NCI-H524 (cell line): Measurements from ENCODE around the gene CDH23.

ENCODE experiments used
- DNase-seq, 2 experiments: peaks; one replicate each; lab custom pipeline; 2025; lab: John Stamatoyannopoulos, UW

The CDH23 gene

GRCh38 chr10:71516890-71517289, 120.2 kb downstream of the CDH23 start:
- peak in 1 of 2 experiments; percentile 23 for DNase-seq

DNA sequence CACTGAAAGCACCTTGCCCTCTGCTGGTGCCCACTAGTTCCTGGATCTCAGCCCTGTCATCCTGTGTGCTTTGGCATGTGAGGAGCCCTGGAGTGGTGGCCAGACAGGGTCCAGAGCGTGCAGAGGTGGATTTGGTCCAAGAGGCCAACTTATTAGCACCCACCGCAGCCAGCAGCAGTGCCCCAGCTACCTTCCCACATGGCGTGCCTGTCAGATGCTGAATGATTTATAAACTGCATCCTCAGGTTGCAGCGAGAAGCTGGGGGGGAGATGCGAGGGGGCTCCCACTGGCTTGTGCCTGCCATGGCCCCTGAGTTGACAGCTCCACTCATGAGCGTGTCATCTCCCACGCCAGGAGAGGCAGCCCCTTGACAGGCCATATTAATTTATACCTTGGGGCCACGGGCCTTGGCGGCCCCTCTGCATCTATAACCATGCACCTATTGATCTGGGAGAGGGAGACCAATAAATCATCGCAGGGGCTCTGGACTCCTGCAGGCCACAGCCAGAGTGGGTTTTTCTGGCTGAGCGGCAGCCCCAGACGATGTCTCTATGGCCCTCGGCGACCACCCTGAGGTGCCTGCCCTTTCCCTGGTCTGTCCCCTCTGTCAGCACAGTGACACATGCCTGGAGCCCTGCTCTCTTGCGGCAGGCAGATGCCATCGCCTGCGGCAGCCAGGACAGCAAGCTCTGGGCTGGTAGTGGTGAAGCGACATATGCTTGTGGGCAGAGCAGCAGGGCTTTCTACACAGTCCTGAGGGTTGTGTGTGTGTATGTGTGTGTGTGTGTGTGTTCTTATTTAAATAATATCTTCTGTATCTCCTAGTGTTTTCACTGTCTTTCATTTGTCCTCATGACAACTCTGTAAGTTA, 120.8 kb downstream of the CDH23 start:
- DNase-seq: peak in 1 of 2 experiments; percentile 36

- no peak for DNase-seq
Observed at GRCh38 chr10:71520042-71520441, 123.3 kb downstream of the CDH23 start.

- no peak for DNase-seq
Observed at GRCh38 chr10:71521504-71522441, 125.1 kb downstream of the CDH23 start.

- DNase-seq: no peak
Observed at GRCh38 chr10:71522442-71523144, 125.9 kb downstream of the CDH23 start.

- DNase-seq: no peak
Observed at GRCh38 chr10:71523756-71524155, 127.0 kb downstream of the CDH23 start.

DNA sequence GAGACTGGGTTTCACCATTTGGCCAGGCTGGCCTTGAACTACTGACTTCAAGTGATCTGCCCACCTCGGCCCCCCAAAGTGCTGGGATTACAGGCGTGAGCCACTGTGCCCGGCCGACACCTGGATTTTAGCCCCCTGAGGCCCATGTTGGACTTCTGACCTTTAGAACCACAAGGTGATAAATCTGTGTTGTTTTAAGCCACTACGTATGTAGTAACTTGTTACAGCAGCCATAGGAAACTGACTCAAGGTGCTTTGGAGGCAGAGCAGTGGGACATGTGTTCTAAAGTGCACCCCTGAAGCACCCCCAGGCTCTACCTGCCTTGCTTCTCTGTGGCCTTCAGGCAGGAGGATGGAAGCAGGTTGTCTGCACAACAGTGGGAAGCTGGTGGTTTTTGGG, 128.4 kb downstream of the CDH23 start:
- no peak for DNase-seq

- DNase-seq: no peak
Observed at GRCh38 chr10:71525721-71526120, 129.0 kb downstream of the CDH23 start.

DNA sequence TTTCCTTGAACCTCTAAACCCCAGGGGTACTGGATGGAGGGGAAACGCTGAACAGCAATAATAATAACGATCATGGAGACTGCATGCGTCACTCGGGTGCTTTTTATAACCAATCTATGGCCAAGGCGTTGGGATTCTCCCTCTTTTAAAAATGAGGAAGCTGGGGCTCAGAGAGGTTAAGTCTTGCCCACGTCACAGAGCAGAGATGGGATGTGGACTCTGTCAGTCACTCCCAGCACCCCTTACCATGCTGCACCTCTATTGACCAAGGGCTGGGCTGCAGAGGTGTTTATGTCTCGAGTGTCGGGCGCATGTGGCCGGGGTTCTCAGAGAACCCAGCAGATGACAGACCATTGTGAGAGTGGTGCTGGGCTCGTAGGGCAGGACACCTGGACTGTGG, 129.9 kb downstream of the CDH23 start:
- no peak for DNase-seq

DNA sequence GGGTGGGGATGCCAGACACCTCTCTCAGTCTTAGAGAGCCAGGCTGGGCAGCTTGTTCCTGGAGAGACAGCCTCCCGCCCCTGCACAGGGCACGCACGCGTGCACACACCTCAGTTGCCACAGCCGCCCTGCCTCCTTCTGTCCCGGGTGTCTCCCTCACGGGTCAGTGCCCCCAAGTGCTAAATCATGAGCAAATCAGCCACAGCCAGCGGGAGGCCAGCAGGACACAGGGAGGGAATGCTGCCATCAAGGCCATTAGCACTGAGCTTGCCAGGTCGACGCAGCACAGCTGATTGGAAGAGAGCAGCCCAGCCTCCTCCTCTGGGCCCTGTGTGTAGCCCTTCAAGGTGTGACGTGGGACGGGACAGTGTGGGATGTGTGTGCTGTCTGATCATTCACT, 130.4 kb downstream of the CDH23 start:
- no peak for DNase-seq

- no peak for DNase-seq
Observed at GRCh38 chr10:71528371-71529206, 131.9 kb downstream of the CDH23 start.

GRCh38 chr10:71529207-71529827, 132.6 kb downstream of the CDH23 start:
- DNase-seq: no peak

DNA sequence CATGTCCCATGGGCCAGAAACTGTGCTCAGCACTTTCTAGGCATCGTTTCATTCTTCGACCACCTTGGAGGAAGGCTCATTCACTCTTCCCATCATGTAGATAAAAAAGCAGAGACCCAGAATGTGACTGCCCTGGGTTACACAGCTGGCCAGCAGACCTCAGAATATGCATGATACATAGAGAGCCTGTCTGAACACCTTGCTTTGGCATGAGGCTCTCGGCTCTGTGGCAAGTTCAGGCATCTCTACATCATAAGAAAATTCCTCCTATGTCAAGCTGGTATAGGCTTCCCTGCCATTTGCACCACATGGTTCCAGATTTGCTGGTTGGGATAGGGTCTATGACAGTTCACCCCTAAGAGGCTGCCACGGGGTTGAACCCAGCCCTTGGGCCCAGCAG, 134.1 kb downstream of the CDH23 start:
- no peak for DNase-seq

DNA sequence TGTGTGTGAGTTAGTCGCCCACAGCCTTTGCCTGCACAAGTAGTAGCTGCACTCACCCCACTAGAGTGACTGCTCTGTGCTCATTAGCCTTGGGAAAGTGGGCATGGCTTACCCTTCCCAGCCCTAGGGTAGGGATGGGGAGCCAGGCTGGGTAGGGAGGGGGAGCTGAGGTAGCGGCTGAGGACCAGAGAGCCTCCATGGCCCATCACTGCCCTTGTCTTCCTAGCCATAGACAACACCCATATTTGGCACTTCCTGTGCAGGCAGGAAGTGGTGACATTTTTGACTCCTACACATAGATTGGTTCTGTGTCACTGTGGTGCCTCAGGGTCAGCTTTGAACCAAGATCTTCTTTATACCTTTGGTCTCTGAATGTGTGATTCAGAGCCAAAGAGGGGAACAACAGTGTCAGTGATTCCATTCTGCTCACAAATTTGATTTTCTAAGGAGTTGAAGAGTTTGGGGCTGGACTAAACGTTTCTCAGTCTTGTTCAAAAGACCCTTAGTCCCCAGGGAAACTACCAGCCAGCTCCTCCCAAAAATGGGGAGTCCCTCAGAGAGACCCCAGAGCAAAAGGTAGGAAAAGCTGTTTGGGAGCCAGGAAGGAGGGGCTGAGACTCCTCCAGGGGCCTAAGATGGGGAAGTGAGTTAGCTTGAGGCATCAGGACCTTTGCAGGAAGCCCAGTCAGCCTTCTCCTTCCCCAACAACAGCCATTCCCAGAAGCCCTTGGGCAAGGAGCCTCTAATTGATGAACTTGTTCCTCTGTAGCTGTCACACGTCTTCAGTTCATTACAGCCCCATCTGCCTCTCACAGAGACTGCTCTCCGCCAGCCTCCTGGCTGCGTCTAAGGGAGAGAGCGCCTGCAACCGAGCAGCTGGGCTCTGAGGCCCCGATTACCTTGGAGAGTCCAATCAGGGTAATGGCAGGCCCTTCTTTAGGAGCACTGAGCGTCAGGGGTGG, 135.0 kb downstream of the CDH23 start:
- peak; percentile 18 to 71 for DNase-seq

DNA sequence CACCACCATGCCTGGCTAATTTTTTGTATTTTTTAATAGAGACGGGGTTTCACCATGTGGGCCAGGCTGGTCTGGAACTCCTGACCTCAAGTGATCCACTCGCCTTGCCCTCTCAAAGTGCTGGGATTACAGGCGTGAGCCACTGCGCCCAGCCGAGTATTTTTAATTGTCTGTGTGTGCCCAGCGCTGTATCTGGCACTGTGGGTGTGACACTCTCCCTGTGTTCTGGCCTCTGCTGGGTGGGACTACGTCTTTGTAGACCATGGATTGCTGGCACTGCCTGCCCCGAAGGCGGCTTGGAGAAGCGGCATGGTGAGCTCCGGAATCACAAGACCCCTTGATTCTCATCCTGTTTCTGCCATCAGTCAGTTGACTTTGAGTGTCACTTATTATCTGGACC, 136.2 kb downstream of the CDH23 start:
- DNase-seq: no peak

DNA sequence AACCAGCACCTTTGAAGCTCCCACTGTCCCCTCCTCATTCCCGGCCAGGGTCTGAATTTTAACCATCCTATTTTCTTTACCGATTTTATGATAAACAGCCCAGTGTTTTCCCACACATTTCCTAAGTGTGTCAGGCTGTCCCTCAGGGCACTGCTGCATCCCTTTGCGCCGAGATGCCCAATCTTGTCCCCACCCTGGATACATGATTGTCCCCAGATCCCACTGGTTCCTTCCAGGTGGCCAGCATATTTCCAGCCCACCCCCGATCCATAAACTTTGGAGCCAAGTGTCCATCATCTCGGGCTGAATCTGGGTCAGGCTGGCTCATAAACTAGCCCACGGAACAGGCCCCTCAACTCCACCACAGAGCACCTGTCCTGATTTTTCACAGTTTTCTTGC, 137.2 kb downstream of the CDH23 start:
- DNase-seq: no peak

DNA sequence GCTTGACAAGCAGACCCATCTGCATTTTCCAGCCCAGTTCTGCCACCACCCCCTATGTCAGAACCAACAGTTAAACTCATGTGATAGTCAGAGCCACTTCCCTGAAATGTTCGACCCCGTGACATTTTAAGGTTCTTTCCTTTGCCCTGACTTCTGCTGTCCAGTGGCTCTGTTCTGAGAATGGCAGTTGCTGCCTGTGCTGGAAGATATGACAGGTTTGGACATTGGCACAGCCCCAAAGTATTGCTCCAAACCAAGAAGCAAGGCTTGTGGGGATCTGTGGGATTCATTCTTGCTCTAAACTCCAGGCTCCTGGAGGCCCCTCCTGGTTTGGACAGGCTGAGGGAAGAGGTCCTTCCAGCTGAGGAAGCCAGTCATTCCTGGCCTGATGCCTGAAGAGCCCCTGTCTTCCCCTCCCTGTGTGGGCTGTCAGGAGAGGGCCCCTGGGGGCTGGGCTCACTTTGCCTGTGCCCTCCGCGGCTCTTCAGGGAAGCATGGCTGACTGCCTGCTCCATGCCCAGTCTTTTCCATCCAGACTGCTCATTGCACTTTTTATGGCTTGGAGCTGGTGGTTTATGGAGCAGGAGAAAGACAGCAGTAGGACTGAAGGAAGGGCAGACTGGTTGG, 138.0 kb downstream of the CDH23 start:
- DNase-seq: no peak

DNA sequence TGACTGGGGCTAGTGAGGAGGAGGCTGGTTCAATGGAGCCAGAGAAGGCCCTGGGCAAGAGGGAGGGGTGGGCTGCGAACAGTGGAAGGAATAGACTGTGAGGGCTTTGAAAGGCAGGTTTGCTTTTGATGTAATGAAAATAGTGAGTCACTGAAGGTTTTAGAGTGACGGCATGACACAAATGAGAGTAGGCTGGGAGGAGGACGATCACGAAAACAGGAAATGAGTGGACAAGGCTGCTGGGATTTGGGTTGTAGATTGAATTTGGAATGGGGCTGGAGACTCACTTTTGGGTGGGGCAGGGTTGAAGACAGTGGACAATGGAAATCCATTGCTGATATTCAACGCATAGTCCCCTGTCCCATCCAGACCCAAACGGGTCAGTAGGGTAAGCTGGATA, 139.6 kb downstream of the CDH23 start:
- DNase-seq: no peak

DNA sequence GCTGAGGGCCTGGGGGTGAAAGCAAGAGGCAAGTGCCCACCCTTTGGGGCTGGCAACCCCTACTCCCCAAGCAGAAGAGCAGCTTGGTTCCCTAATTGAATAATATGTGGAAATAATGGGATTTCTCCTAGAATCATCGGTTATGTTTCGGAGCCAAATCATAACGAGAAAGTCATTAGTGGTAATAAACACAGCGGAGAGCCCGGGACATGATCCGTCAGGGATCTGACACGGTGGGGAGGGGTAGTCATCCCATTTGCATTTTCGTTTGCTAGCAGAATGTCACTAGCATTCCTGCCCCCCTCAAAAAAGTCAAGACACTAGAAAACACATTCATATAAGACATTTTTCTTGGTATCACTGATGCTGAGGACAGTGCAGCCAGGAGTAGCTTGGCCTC, 140.4 kb downstream of the CDH23 start:
- DNase-seq: no peak
